Parathyroid adenoma (tissue), 2 donors: ENCODE data around the gene SSC4D.
"Not testable (repeated sequence)": the region's sequence is repeated elsewhere in the genome, so short reads cannot be mapped to it uniquely, and the experiment has no call there.

ENCODE experiments used
- H2AFZ ChIP-seq: fragments of 300-600 bp; sonication (generic); one replicate; pipeline ENCODE4 v1.7.0; 2017; ENCODE audit warnings: antibody characterized with exemption, mild to moderate bottlenecking
- H3K27ac ChIP-seq: fragments of 300-600 bp; sonication (generic); one replicate; pipeline ENCODE4 v1.7.0; 2017
- H3K27me3 ChIP-seq: fragments of 300-600 bp; sonication (generic); one replicate; pipeline ENCODE4 v1.7.0; 2017; ENCODE audit warnings: low read length; ENCODE audit not compliant: control insufficient read depth, insufficient read depth
- H3K36me3 ChIP-seq: fragments of 300-600 bp; sonication (generic); one replicate; pipeline ENCODE4 v1.7.0; 2017; ENCODE audit warnings: low read length; ENCODE audit not compliant: control insufficient read depth, insufficient read depth
- H3K4me1 ChIP-seq: fragments of 300-600 bp; sonication (generic); one replicate; pipeline ENCODE4 v1.7.0; 2017; ENCODE audit warnings: control low read depth
- H3K4me2 ChIP-seq: fragments of 300-600 bp; sonication (generic); one replicate; pipeline ENCODE4 v1.7.0; 2017; ENCODE audit warnings: low read length
- H3K4me3 ChIP-seq: fragments of 300-600 bp; sonication (generic); one replicate; pipeline ENCODE4 v1.7.0; 2017; ENCODE audit warnings: low read depth, low read length
- H3K79me2 ChIP-seq: fragments of 300-600 bp; sonication (generic); one replicate; pipeline ENCODE4 v1.7.0; 2017; ENCODE audit warnings: control low read depth
- H3K9ac ChIP-seq: fragments of 300-600 bp; sonication (generic); one replicate; pipeline ENCODE4 v1.7.0; 2017; ENCODE audit warnings: mild to moderate bottlenecking
- H3K9me3 ChIP-seq: fragments of 300-600 bp; sonication (generic); one replicate; pipeline ENCODE4 v1.7.0; 2017; ENCODE audit warnings: low read length; ENCODE audit not compliant: control insufficient read depth
- TF ChIP-seq, protein P1 (sequence below): fragments of 300-600 bp; sonication (generic); IDR thresholded peaks from one replicate; pipeline ENCODE4 v1.7.0; 2017; ENCODE audit warnings: antibody characterized with exemption, mild to moderate bottlenecking
- donor health status: primary hyperparathyroidism.

Gene SSC4D

GRCh38 chr7:76409537-76409936 lies at the start of gene SSC4D:
SSC4D (minus strand) TSS chr7:76409697; CDS start chr7:76404439, 5,258 bp downstream.
- no peak within 1 kb of the TSS for H3K9ac ChIP-seq
- no peaks in the 10 kb centered on the region for H3K9me3 ChIP-seq
- peak within 1 kb of the TSS; percentile 70 for H3K4me2 ChIP-seq
- TF ChIP-seq, protein P1, sequence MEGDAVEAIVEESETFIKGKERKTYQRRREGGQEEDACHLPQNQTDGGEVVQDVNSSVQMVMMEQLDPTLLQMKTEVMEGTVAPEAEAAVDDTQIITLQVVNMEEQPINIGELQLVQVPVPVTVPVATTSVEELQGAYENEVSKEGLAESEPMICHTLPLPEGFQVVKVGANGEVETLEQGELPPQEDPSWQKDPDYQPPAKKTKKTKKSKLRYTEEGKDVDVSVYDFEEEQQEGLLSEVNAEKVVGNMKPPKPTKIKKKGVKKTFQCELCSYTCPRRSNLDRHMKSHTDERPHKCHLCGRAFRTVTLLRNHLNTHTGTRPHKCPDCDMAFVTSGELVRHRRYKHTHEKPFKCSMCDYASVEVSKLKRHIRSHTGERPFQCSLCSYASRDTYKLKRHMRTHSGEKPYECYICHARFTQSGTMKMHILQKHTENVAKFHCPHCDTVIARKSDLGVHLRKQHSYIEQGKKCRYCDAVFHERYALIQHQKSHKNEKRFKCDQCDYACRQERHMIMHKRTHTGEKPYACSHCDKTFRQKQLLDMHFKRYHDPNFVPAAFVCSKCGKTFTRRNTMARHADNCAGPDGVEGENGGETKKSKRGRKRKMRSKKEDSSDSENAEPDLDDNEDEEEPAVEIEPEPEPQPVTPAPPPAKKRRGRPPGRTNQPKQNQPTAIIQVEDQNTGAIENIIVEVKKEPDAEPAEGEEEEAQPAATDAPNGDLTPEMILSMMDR, result no peak
- no peaks in the 10 kb centered on the region for H3K27me3 ChIP-seq
- peak within 1 kb of the TSS; percentile 56 for H3K4me3 ChIP-seq
- peak within 1 kb of the TSS; percentile 75 for H2AFZ ChIP-seq
- H3K36me3 ChIP-seq, result no peaks in the 10 kb centered on the region
- peaks cover 5% of the 10 kb centered on the region for H3K4me1 ChIP-seq
- H3K27ac ChIP-seq, result peak within 1 kb of the TSS; percentile 58
- no peaks in the 10 kb centered on the region for H3K79me2 ChIP-seq

DNA sequence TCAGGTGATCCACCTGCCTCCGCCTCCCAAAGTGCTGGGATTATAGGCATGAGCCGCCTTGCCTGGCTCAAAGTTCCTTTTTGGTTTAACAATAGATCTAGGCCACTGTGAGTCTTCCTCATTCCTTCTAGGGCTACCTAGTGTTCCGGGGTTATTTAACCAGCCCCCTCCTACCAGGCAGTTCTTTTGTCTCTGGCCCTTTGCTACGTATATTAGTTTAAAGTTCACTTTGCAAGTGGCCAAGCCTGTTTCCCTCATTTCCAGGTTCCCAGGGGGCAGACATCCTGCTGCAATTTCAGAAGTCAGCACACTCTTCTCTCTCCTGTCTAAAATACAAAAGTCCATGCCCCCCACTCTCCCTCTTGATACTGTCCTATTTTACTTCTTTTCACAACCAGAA lies 49.0 kb upstream of the SSC4D start:
- not testable (repeated sequence) for H3K79me2 ChIP-seq, H3K36me3 ChIP-seq, H3K4me3 ChIP-seq, H2AFZ ChIP-seq, H3K9me3 ChIP-seq, H3K27ac ChIP-seq, H3K4me2 ChIP-seq, H3K9ac ChIP-seq, H3K4me1 ChIP-seq, H3K27me3 ChIP-seq

DNA sequence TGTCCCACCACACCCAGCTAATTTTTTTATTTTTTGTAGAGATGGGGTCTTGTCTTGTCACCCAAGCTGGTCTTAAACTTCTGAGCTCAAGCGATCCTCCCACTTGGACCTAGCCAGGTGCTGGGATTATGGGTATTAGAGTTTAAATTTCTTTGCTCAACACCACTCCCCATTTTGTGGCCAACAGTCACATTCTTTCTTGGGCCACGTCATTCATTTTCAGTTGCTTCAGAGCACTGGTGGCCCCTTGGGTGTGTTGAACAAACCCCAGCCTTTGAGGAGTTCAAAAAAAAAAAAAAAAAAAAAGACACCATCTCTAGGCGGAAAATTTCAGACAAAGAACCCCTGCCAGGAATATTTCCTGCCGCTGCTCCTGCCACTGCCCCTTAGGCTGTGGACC lies 47.5 kb upstream of the SSC4D start:
- H3K4me3 ChIP-seq, H3K27me3 ChIP-seq, H3K9me3 ChIP-seq, H3K79me2 ChIP-seq, H3K4me1 ChIP-seq, H3K36me3 ChIP-seq, H3K9ac ChIP-seq, H2AFZ ChIP-seq, H3K4me2 ChIP-seq, H3K27ac ChIP-seq: not testable (repeated sequence)

DNA sequence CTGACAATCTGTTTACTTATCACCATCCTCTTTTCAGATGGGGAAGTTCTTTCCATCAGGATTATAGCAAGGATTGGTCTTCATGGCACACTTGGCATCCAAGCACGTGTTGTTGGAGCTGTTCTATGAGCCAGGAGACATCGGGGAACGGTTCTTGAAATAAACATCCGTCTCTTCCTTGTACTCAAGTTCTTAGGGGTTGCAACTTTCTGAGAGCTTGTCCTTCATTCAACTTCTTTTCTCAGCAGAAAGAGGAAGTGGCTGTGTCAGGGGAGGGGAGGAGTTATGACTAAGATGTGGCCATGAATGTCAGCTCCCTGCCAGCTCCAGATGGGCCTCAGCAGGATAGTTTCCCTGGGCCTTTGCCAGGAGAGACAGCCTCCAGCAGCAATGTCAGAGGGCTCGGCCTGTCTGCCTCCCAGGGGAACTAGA lies 36.1 kb upstream of the SSC4D start:
- not testable (repeated sequence) for H3K4me1 ChIP-seq, H3K9ac ChIP-seq, H3K4me3 ChIP-seq, H3K79me2 ChIP-seq, H3K27me3 ChIP-seq, H3K4me2 ChIP-seq, H3K36me3 ChIP-seq, H3K9me3 ChIP-seq
- Histone ChIP-seq H2AFZ (peak overlapping the region; percentile 34), H3K27ac (peak overlapping the region; percentile 6)

GRCh38 chr7:76443846-76444245 lies 34.3 kb upstream of the SSC4D start:
- not testable (repeated sequence) for H3K27me3 ChIP-seq, H3K9ac ChIP-seq, H3K4me2 ChIP-seq, H3K4me3 ChIP-seq, H3K36me3 ChIP-seq, H3K4me1 ChIP-seq, H3K79me2 ChIP-seq, H2AFZ ChIP-seq, H3K9me3 ChIP-seq, H3K27ac ChIP-seq

GRCh38 chr7:76442664-76443446 lies 33.4 kb upstream of the SSC4D start:
- H3K4me3 ChIP-seq, H3K36me3 ChIP-seq, H3K79me2 ChIP-seq, H3K4me1 ChIP-seq, H3K27ac ChIP-seq, H3K27me3 ChIP-seq, H2AFZ ChIP-seq, H3K9me3 ChIP-seq, H3K4me2 ChIP-seq, H3K9ac ChIP-seq: not testable (repeated sequence)

DNA sequence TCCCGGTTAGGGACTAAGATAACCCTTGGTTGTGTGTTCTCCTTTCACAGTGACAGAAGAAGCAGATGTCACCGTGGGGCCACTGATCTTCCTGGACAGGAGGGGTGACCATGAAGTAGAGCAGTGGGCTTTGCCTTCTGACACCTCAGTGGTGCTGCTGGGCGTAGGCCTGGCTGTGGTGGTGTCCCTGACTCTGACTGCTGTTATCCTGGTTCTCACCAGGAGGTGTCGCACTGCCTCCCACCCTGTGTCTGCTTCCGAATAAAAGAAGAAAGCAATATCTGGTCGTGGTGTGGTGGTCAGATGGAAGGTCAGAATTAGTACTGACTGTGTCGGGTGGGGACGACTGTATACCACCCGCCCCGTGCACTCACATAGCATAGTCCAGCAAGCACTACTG lies 32.3 kb upstream of the SSC4D start:
- H3K9ac ChIP-seq, H3K36me3 ChIP-seq, H3K4me3 ChIP-seq, H3K4me1 ChIP-seq, H3K4me2 ChIP-seq, H2AFZ ChIP-seq, H3K9me3 ChIP-seq, H3K27ac ChIP-seq, H3K79me2 ChIP-seq, H3K27me3 ChIP-seq: not testable (repeated sequence)

GRCh38 chr7:76440404-76440803 lies 30.9 kb upstream of the SSC4D start:
- not testable (repeated sequence) for H3K27ac ChIP-seq, H3K9me3 ChIP-seq, H3K79me2 ChIP-seq, H3K9ac ChIP-seq, H3K4me3 ChIP-seq, H2AFZ ChIP-seq, H3K27me3 ChIP-seq, H3K4me2 ChIP-seq, H3K4me1 ChIP-seq, H3K36me3 ChIP-seq

- not testable (repeated sequence) for H3K4me2 ChIP-seq, H2AFZ ChIP-seq, H3K36me3 ChIP-seq, H3K4me3 ChIP-seq, H3K27me3 ChIP-seq, H3K9me3 ChIP-seq, H3K4me1 ChIP-seq, H3K27ac ChIP-seq, H3K9ac ChIP-seq, H3K79me2 ChIP-seq
These were observed 29.8 kb upstream of the SSC4D start for GRCh38 chr7:76439120-76439888.
